Measurements from ENCODE around the gene FMN2. TPM values are rescaled to one million over a fixed set of nuclear protein-coding genes. Genes with fewer than 3 reads are reported as not detected.

The FMN2 gene
- not detected for total RNA-seq

DNA sequence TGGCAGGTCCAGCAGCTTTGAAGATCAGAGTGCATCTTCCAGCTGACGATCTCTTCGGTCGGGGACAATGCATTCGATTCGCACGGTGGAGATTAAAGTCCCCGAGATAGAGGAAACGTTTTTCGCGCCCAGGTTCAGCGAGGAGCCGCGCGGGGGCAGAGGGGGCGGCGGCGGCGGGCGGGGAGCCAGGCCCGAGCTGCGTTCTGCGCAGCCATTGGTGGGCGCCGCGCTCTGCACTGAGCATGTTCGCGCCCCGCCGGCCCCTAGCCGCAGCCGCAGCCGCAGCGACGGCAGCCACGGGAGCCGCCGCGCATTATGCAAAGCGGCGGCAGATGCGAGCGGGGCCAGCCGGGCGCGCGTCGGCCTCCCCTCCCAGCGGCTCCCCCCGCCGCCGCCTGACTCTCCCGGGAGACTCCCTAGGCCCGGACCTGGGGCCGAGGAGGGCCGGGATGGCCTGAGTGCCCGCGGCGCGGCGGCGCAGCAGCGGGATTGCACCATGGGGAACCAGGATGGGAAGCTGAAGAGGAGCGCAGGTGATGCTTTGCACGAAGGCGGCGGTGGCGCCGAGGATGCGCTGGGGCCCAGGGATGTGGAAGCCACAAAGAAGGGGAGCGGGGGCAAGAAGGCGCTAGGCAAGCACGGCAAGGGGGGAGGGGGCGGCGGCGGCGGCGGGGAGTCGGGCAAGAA is at the start of gene FMN2:
Gene FMN2, plus strand, starts transcription at position 270 of the 687 bp plus-strand sequence. Its CDS starts 227 bp downstream, at position 497.
- peaks cover 25% of the 10 kb centered on the region for H3K27me3 Mint-ChIP-seq
- H3K27ac Mint-ChIP-seq = no peak within 1 kb of the TSS
- no peaks in the 10 kb centered on the region for H3K36me3 Mint-ChIP-seq (ENCODE audit: low read depth)
- ChIA-PET POLR2A (no interaction called here), CTCF (interaction anchor here (1.0 kb wide), 1 partner anchor 8 kb away, joined by 3 read pairs; no protein-coding TSS in a partner anchor)
- DNase-seq (peak; percentile 8), ATAC-seq (peak; percentile 45)
- H3K9me3 Mint-ChIP-seq = no peaks in the 10 kb centered on the region
- H3K4me3 Mint-ChIP-seq = peak within 1 kb of the TSS; percentile 28
- intact Hi-C loops (cut with micrococcal nuclease) = no loop called here
- TF ChIP-seq, protein P1, sequence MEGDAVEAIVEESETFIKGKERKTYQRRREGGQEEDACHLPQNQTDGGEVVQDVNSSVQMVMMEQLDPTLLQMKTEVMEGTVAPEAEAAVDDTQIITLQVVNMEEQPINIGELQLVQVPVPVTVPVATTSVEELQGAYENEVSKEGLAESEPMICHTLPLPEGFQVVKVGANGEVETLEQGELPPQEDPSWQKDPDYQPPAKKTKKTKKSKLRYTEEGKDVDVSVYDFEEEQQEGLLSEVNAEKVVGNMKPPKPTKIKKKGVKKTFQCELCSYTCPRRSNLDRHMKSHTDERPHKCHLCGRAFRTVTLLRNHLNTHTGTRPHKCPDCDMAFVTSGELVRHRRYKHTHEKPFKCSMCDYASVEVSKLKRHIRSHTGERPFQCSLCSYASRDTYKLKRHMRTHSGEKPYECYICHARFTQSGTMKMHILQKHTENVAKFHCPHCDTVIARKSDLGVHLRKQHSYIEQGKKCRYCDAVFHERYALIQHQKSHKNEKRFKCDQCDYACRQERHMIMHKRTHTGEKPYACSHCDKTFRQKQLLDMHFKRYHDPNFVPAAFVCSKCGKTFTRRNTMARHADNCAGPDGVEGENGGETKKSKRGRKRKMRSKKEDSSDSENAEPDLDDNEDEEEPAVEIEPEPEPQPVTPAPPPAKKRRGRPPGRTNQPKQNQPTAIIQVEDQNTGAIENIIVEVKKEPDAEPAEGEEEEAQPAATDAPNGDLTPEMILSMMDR (IDR thresholded peaks at IDR 0.05) = no peak
- peaks cover 3% of the 10 kb centered on the region for H3K4me1 Mint-ChIP-seq (ENCODE audit: low read depth)

DNA sequence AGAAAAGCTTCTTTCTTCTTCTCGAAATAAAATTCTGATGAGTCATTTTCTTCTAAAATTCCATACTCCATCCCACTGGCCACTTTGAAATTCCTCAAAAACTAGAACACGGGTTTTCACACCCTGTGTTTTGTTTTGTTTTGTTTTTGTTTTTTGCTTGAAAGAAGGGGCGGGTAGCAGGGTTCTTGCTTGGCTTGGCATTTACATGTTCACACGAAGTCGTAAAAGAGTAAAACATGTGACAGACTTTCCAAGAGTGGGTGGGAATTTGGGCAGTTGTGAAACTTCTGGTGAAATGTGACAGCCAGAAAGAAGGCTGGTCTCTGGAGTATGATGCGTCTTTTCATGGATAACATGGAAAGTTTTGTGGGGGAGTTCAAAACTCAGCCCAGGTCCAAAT is 47.1 kb upstream of the FMN2 start:
- Mint-ChIP-seq H3K27ac (no peak overlapping the region), H3K27me3 (no peaks in the 10 kb centered on the region), H3K4me1 (ENCODE audit: low read depth) (no peaks in the 10 kb centered on the region), H3K9me3 (no peaks in the 10 kb centered on the region), H3K36me3 (ENCODE audit: low read depth) (no peaks in the 10 kb centered on the region), H3K4me3 (no peak overlapping the region)
- intact Hi-C loops (cut with micrococcal nuclease) = no loop called here
- DNase-seq = no peak
- TF ChIP-seq, protein P1 (IDR thresholded peaks at IDR 0.05) = no peak
- no peak for ATAC-seq
- CTCF ChIA-PET = no interaction called here
- POLR2A ChIA-PET = no interaction called here

DNA sequence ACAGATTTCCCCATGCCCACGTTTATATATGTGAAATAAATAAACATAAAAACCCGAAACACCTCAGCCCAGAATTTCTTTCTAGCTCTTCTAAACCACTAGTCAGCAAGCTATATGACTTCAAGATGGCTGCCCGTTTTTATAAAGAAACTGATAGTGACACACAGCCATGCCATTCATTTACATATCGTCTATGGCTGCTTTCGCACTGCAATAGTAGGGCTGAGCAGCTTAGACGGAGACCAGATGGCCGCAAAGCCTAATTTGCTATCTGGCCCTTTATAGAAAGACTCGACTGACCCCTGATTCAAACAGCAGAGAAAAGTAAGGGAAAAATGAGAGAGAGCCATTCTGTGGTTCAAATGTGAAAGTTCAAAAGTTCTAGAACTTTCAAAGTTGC is 45.7 kb upstream of the FMN2 start:
- Mint-ChIP-seq H3K27ac (no peak overlapping the region), H3K9me3 (no peaks in the 10 kb centered on the region), H3K27me3 (no peaks in the 10 kb centered on the region), H3K36me3 (ENCODE audit: low read depth) (no peaks in the 10 kb centered on the region), H3K4me1 (ENCODE audit: low read depth) (no peaks in the 10 kb centered on the region), H3K4me3 (no peak overlapping the region)
- TF ChIP-seq, protein P1 (IDR thresholded peaks at IDR 0.05) = no peak
- DNase-seq = no peak
- POLR2A ChIA-PET = no interaction called here
- no peak for ATAC-seq
- intact Hi-C loops (cut with micrococcal nuclease) = no loop called here
- CTCF ChIA-PET = interaction anchor here (0.7 to 2.2 kb wide), 3 partner anchors 25 to 185 kb away, joined by 3 to 5 read pairs (median 3); no protein-coding TSS in a partner anchor

DNA sequence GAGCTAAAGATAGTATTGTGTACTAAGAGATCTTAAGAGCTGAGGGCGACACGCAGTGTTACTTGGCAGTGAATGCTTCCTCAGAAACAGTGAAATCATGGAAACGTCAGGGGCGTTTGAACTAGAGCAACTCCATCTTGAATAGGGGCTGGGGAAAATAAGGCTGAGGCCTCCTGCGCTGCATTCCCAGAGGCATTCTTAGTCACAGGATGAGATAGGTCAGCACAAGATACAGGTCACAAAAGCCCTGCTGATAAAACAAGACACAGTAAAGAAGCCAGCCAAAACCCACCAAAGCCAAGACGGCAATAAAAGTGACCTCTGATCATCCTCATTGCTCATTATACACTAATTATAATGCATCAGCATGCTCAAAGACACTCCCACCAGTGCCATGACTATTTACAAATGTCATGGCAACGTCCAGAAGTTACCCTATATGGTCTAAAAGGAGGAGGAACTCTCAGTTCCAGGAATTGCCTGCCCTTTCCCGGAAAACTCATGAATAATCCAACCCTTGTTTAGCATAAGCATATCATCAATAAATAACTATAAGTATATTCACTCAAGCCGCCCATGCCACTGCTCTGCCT is 37.5 kb upstream of the FMN2 start:
- ATAC-seq = no peak
- no peaks in the 10 kb centered on the region for H3K27me3 Mint-ChIP-seq
- H3K4me1 Mint-ChIP-seq (ENCODE audit: low read depth) = no peaks in the 10 kb centered on the region
- no peaks in the 10 kb centered on the region for H3K9me3 Mint-ChIP-seq
- POLR2A ChIA-PET = no interaction called here
- no peak overlapping the region for H3K4me3 Mint-ChIP-seq
- no peak overlapping the region for H3K27ac Mint-ChIP-seq
- CTCF ChIA-PET = no interaction called here
- intact Hi-C loops (cut with micrococcal nuclease) = no loop called here
- TF ChIP-seq, protein P1 (IDR thresholded peaks at IDR 0.05) = no peak
- DNase-seq = no peak
- no peaks in the 10 kb centered on the region for H3K36me3 Mint-ChIP-seq (ENCODE audit: low read depth)

DNA sequence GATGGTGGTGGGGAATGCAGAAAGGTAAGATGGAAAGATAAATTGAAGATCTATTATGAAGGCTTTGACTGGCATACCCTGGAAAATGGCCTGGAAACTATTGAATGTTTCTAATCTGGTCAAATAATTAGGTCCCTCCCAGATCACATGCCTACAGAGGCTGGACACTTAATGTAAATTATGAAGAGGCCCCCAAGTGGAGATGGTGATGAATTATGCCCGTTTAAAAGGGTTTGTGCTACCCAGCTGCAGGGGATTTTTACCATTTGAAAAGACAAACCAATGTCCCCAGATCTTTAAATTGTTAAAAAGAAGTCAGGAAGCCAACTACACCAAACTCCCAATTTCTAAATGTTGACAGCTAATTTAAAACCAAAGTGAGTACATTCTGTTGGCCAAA is 35.7 kb upstream of the FMN2 start:
- Mint-ChIP-seq H3K36me3 (ENCODE audit: low read depth) (no peaks in the 10 kb centered on the region), H3K27me3 (no peaks in the 10 kb centered on the region), H3K9me3 (no peaks in the 10 kb centered on the region), H3K27ac (no peak overlapping the region), H3K4me1 (ENCODE audit: low read depth) (no peaks in the 10 kb centered on the region), H3K4me3 (no peak overlapping the region)
- no peak for ATAC-seq
- no peak for DNase-seq
- intact Hi-C loops (cut with micrococcal nuclease) = no loop called here
- CTCF ChIA-PET = no interaction called here
- TF ChIP-seq, protein P1 (IDR thresholded peaks at IDR 0.05) = no peak
- POLR2A ChIA-PET = no interaction called here
